ENCODE measurements around the gene SYT7.

GRCh38 chr11:61549177-61549576 lies 31.7 kb downstream of the SYT7 start:
- TF ChIP-seq EZH2 (IDR thresholded peaks at IDR 0.05) (no peak), POLR2AphosphoS5 (IDR thresholded peaks at IDR 0.05; ENCODE audit: borderline replicate concordance, low read depth, low read length) (no peak)
